GM12878 (cell line): ENCODE data around the gene OLFML2A. TPM values are rescaled to one million over a fixed set of nuclear protein-coding genes. Genes with fewer than 3 reads are reported as not detected.

Experiments used
- ATAC-seq: fragments of 200-7000 bp; cut with Tn5 transposase; 3 replicates; pipeline ENCODE4 v1.9.1; 2020; ENCODE audit warnings: mild to moderate bottlenecking, moderate library complexity
- BruUV-seq: library from RNA; stranded (reverse); fragments of 400-500 nt; replicated peaks from 2 replicates; lab custom pipeline; 2021; lab: Mats Ljungman, UMichigan
- CTCF ChIA-PET: fragments of 300-600 bp; sonication (Branson Sonifier 250); formaldehyde crosslinking; extraction: SDS; loops from one replicate; lab custom pipeline; 2021; ENCODE audit warnings: inconsistent platforms; lab: Yijun Ruan, JAX
- POLR2A ChIA-PET: fragments of 350-600 bp; formaldehyde crosslinking; extraction: SDS; loops from one replicate; lab custom pipeline; 2021; ENCODE audit warnings: inconsistent platforms; lab: Charles Lee
- RAD21 ChIA-PET: fragments of 300-600 bp; sonication (Branson Sonifier 250); formaldehyde crosslinking; loops from one replicate; lab custom pipeline; 2023; ENCODE audit warnings: antibody characterized with exemption; ENCODE audit not compliant: unreplicated experiment; lab: Charles Lee
- SMC1A ChIA-PET: fragments of 300-600 bp; sonication (Branson Sonifier 250); formaldehyde crosslinking; loops from one replicate; lab custom pipeline; 2023; ENCODE audit not compliant: unreplicated experiment, uncharacterized antibody; lab: Charles Lee
- DNase-seq: peaks from one replicate; pipeline ENCODE4 v3.0.0-alpha.2; 2011; ENCODE audit warnings: low read depth, low spot score
- FAIRE-seq: peaks from 3 replicates; lab custom pipeline; 2011; peaks lifted over from hg19 to GRCh38; lab: Jason Lieb, UNC
- H2AFZ ChIP-seq: 2 replicates; pipeline ENCODE4 v1.6.0; 2011; ENCODE audit warnings: low read depth, low read length, control low read depth; ENCODE audit not compliant: control insufficient read depth
- H3K27ac ChIP-seq: 2 replicates; pipeline ENCODE4 v1.5.1; 2011; ENCODE audit warnings: control low read depth; ENCODE audit not compliant: control insufficient read depth, insufficient read depth
- H3K27me3 ChIP-seq, 2 experiments: replicated peaks in 1 of 2; 2 replicates each; pipeline versions ENCODE4 v1.6.0 to v1.6.1; 2011; ENCODE audit warnings: low read length in 1 of 2; ENCODE audit not compliant: control insufficient read depth in 2 of 2, insufficient read depth in 2 of 2
- H3K36me3 ChIP-seq, 2 experiments: 2 replicates each; pipeline ENCODE4 v1.5.1; 2011; ENCODE audit warnings: low read length in 1 of 2; ENCODE audit not compliant: control insufficient read depth in 2 of 2, insufficient read depth in 2 of 2
- H3K4me1 ChIP-seq: 2 replicates; pipeline ENCODE4 v1.6.1; 2011; ENCODE audit warnings: mild to moderate bottlenecking, low read length, moderate library complexity, mixed read lengths; ENCODE audit not compliant: control insufficient read depth, insufficient read depth
- H3K4me2 ChIP-seq: 2 replicates; pipeline ENCODE4 v1.6.0; 2011; ENCODE audit warnings: control low read depth; ENCODE audit not compliant: control insufficient read depth, insufficient read depth
- H3K4me3 ChIP-seq: fragments of 200-600 bp; sonication (generic); 2 replicates; pipeline ENCODE4 v1.5.1; 2016
- H3K79me2 ChIP-seq: 2 replicates; pipeline ENCODE4 v1.6.0; 2011; ENCODE audit warnings: low read length; ENCODE audit not compliant: control insufficient read depth, insufficient read depth
- H3K9ac ChIP-seq: 2 replicates; pipeline ENCODE4 v1.8.0; 2011; ENCODE audit warnings: low read length, control low read depth, mixed read lengths; ENCODE audit not compliant: control insufficient read depth, insufficient read depth
- H3K9me3 ChIP-seq: replicated peaks from 3 replicates; pipeline ENCODE4 v1.5.1; 2011; ENCODE audit warnings: mild to moderate bottlenecking, low read length; ENCODE audit not compliant: control insufficient read depth, insufficient read depth
- H4K20me1 ChIP-seq: 2 replicates; pipeline ENCODE4 v1.6.0; 2011; ENCODE audit not compliant: control insufficient read depth, insufficient read depth
- BCLAF1 ChIP-seq: fragments of 450-650 bp; IDR thresholded peaks from 2 replicates; pipeline ENCODE4 v1.6.1; 2017; ENCODE audit warnings: antibody characterized with exemption, mild to moderate bottlenecking, moderate library complexity
- ELK1 ChIP-seq: IDR thresholded peaks from 2 replicates; pipeline ENCODE4 v1.6.1; 2012; ENCODE audit warnings: low read depth, low read length, improper control_type of control experiment
- IKZF2 ChIP-seq, 2 experiments: fragments of 450-650 bp; IDR thresholded peaks; 2 replicates each; pipeline ENCODE4 v1.6.1; 2017; ENCODE audit warnings: mild to moderate bottlenecking in 2 of 2, moderate library complexity in 2 of 2
- KDM1A ChIP-seq: fragments of 200-600 bp; sonication (generic); IDR thresholded peaks from 2 replicates; pipeline ENCODE4 v1.6.1; 2016; ENCODE audit warnings: borderline replicate concordance
- LARP7 ChIP-seq: fragments of 450-650 bp; IDR thresholded peaks from 2 replicates; pipeline ENCODE4 v1.6.1; 2017; ENCODE audit warnings: mild to moderate bottlenecking
- PKNOX1 ChIP-seq: fragments of 450-650 bp; IDR thresholded peaks from 2 replicates; pipeline ENCODE4 v1.6.1; 2016; ENCODE audit warnings: mild to moderate bottlenecking
- RAD21 ChIP-seq: IDR thresholded peaks from 2 replicates; pipeline ENCODE4 v1.6.1; 2011; ENCODE audit warnings: mild to moderate bottlenecking, low read depth, low read length, moderate library complexity; ENCODE audit not compliant: insufficient read depth
- SMARCA5 ChIP-seq: fragments of 450-650 bp; IDR thresholded peaks from 2 replicates; pipeline ENCODE4 v1.6.1; 2017; ENCODE audit warnings: mild to moderate bottlenecking
- SUPT20H ChIP-seq: IDR thresholded peaks from 2 replicates; pipeline ENCODE4 v1.6.1; 2011; ENCODE audit warnings: low read depth, mild to moderate bottlenecking, low read length, moderate library complexity, borderline replicate concordance; ENCODE audit not compliant: control insufficient read depth
- YY1 ChIP-seq: IDR thresholded peaks from 2 replicates; pipeline ENCODE4 v1.6.1; 2011; ENCODE audit warnings: low read depth, mild to moderate bottlenecking, low read length
- WGBS: methylation state at CpG from one replicate; pipeline ENCODE4 v1.1.6; 2016; ENCODE audit warnings: low lambda C conversion rate; ENCODE audit not compliant: insufficient replicate concordance, insufficient coverage; ENCODE audit errors: missing lambda C conversion rate; 5-methylcytosine and 5-hydroxymethylcytosine counted together
- in situ Hi-C: fragments of 300-500 bp; cut with MboI; formaldehyde crosslinking; loops from 9 replicates; pipeline ENCODE4 v1.14.3; 2018; ENCODE audit warnings: mixed read lengths
- intact Hi-C: fragments of 100-400 bp; cut with micrococcal nuclease; formaldehyde crosslinking; loops from one replicate; pipeline ENCODE4 v1.14.2; 2022; ENCODE audit not compliant: unreplicated experiment
- polyA plus RNA-seq, 11 experiments: library from polyadenylated mRNA; depleted of rRNA in 4 of 11; unstranded in 6 of 11; stranded (reverse) in 5 of 11; fragments of >200 nt; fragmentation: Nextera tagmentation in 4 of 11; fragmentation: Illumina TruSeq in 1 of 11; extraction: Ambion mirVana in 4 of 11; extraction: Trizol in 1 of 11; gene quantifications; 1 replicate in 1 of 11; 2 replicates in 10 of 11; pipeline versions ENCODE4 v1.2.1 to v1.2.3, GENCODE V29; 2011 to 2016; ENCODE audit warnings: inconsistent platforms in 2 of 11, missing spikeins in 2 of 11, low read depth in 1 of 11
- total RNA-seq, 4 experiments: library from RNA; depleted of rRNA in 3 of 4; stranded (reverse); fragments of >200 nt in 3 of 4; fragmentation: Illumina TruSeq in 1 of 4; extraction: Trizol in 1 of 4; gene quantifications; 2 replicates each; pipeline versions ENCODE4 v1.2.1 to v1.2.3, GENCODE V29; 2013 to 2021
- TF ChIP-seq, protein P1 (sequence below): fragments of 450-650 bp; IDR thresholded peaks from 2 replicates; pipeline ENCODE4 v1.6.1; 2016; ENCODE audit warnings: mild to moderate bottlenecking, moderate library complexity, borderline replicate concordance

Gene OLFML2A
- total and polyA plus RNA-seq, 10 of the 15 experiments (the other 5 are each of a cell fraction or from before 2014, with no cell fraction given), result 0.02 to 0.13 (median 0.10) TPM; not detected in 4

- POLR2A ChIA-PET, result interaction anchor here (0.5 to 4.5 kb wide), 9 partner anchors 79 to 470 kb away, joined by 3 to 41 read pairs (median 4); partner anchors contain the start of genes ARPC5L, HSPA5, RPL35 and WDR38
- DNase-seq, result no peak
- Histone ChIP-seq H3K27me3 (peaks cover 3 to 6% of the 10 kb centered on the region in 2 experiments; a peak in 3 of 4 replicates), H3K9me3 (no peaks in the 10 kb centered on the region), H3K4me2 (peak overlapping the region; percentile 75), H3K27ac (no peak overlapping the region), H3K9ac (peak overlapping the region; percentile 32), H4K20me1 (no peaks in the 10 kb centered on the region), H3K4me1 (peaks cover 20% of the 10 kb centered on the region), H3K4me3 (peak overlapping the region; percentile 77), H3K36me3 (no peaks in the 10 kb centered on the region), H2AFZ (peak overlapping the region; percentile 100), H3K79me2 (peaks cover 32% of the 10 kb centered on the region)
- CTCF ChIA-PET, result interaction anchor here (0.6 to 16.1 kb wide), 40 partner anchors 9 to 1897 kb away, joined by 3 to 575 read pairs (median 4); partner anchors contain the start of genes ARPC5L, RPL35, SCAI and WDR38
- FAIRE-seq, result no peak
- no peak for ATAC-seq
- RAD21 ChIA-PET, result interaction anchor here (0.6 to 6.7 kb wide), 16 partner anchors 8 to 596 kb away, joined by 3 to 180 read pairs (median 4); partner anchors contain the start of genes ARPC5L, RPL35, SCAI and WDR38
- in situ Hi-C loops (loop anchor here (5.0 kb wide), 3 partner anchors 80 to 600 kb away; partner anchors contain the start of genes SCAI and WDR38), intact Hi-C loops (loop anchor here (1.0 kb wide), 1 partner anchor 122 kb away; no protein-coding TSS in a partner anchor)
- SMC1A ChIA-PET, result interaction anchor here (0.9 to 9.9 kb wide), 12 partner anchors 8 to 590 kb away, joined by 3 to 233 read pairs (median 6); partner anchors contain the start of genes ARPC5L, RPL35, SCAI and WDR38
- WGBS, result 22% methylated on average over 39 of the region's 39 CpGs
- no TSS peak for BruUV-seq
- no peak for TF ChIP-seq BCLAF1
- peak; percentile 66 for TF ChIP-seq RAD21
- peak; percentile 80 to 86 for TF ChIP-seq IKZF2 (IDR thresholded peaks at IDR 0.05)
- TF ChIP-seq ELK1, result no peak
- no peak for TF ChIP-seq KDM1A
- TF ChIP-seq YY1, result peak; percentile 72; the same call in 1 of the 2 replicates
- no peak for TF ChIP-seq SUPT20H
- TF ChIP-seq, protein P1, sequence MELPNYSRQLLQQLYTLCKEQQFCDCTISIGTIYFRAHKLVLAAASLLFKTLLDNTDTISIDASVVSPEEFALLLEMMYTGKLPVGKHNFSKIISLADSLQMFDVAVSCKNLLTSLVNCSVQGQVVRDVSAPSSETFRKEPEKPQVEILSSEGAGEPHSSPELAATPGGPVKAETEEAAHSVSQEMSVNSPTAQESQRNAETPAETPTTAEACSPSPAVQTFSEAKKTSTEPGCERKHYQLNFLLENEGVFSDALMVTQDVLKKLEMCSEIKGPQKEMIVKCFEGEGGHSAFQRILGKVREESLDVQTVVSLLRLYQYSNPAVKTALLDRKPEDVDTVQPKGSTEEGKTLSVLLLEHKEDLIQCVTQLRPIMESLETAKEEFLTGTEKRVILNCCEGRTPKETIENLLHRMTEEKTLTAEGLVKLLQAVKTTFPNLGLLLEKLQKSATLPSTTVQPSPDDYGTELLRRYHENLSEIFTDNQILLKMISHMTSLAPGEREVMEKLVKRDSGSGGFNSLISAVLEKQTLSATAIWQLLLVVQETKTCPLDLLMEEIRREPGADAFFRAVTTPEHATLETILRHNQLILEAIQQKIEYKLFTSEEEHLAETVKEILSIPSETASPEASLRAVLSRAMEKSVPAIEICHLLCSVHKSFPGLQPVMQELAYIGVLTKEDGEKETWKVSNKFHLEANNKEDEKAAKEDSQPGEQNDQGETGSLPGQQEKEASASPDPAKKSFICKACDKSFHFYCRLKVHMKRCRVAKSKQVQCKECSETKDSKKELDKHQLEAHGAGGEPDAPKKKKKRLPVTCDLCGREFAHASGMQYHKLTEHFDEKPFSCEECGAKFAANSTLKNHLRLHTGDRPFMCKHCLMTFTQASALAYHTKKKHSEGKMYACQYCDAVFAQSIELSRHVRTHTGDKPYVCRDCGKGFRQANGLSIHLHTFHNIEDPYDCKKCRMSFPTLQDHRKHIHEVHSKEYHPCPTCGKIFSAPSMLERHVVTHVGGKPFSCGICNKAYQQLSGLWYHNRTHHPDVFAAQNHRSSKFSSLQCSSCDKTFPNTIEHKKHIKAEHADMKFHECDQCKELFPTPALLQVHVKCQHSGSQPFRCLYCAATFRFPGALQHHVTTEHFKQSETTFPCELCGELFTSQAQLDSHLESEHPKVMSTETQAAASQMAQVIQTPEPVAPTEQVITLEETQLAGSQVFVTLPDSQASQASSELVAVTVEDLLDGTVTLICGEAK, result no peak
- TF ChIP-seq LARP7, result peak; percentile 63; the same call in 1 of the 2 replicates
- TF ChIP-seq SMARCA5, result peak; percentile 76
- peak; percentile 12; the same call in 1 of the 2 replicates for TF ChIP-seq PKNOX1
Measured at GRCh38 chr9:124771867-124772679, 4.9 kb upstream of the OLFML2A start.
